Gastroesophageal sphincter (tissue), 3 donors: ENCODE measurements around the gene PAQR9.

Experiments
- CTCF ChIP-seq, 4 experiments: fragments of 200-600 bp in 2 of 4; fragments of 450-650 bp in 2 of 4; sonication (generic) in 1 of 4; IDR thresholded peaks; one replicate each; pipeline ENCODE4 v1.5.1; 2017 to 2019; ENCODE audit warnings: antibody characterized with exemption in 4 of 4, mild to moderate bottlenecking in 2 of 4, moderate library complexity in 2 of 4
- POLR2AphosphoS5 ChIP-seq: sonication (generic); formaldehyde crosslinking; IDR thresholded peaks from one replicate; pipeline ENCODE4 v1.6.1; 2017; ENCODE audit warnings: antibody characterized with exemption

- TF ChIP-seq CTCF (IDR thresholded peaks at IDR 0.05) (no peak), POLR2AphosphoS5 (no peak)
Observed at GRCh38 chr3:142934128-142934886, 29.2 kb downstream of the PAQR9 start.
